ENCODE measurements around the gene FIBP. TPM values are rescaled to one million over a fixed set of nuclear protein-coding genes. Genes with fewer than 3 reads are reported as not detected.
"Not testable (repeated sequence)": the region's sequence is repeated elsewhere in the genome, so short reads cannot be mapped to it uniquely, and the experiment has no call there.

The FIBP gene
- total and polyA plus RNA-seq, 5 donors, result 37.8 to 46.6 (median 41.8) TPM

GRCh38 chr11:65849366-65849765 is 38.9 kb downstream of the FIBP start:
- ATAC-seq (no peak), DNase-seq (peak in 1 of 3 donors; percentile 29)
- Histone ChIP-seq H3K9me3 (ENCODE audit: control insufficient read depth, low read length) (no peaks in the 10 kb centered on the region), H3K27me3 (ENCODE audit: control insufficient read depth, insufficient read depth) (no peaks in the 10 kb centered on the region), H3K4me3 (ENCODE audit: low read length) (no peak overlapping the region), H3K4me1 (ENCODE audit: control insufficient read depth, insufficient read depth, low read length) (no peaks in the 10 kb centered on the region), H3K27ac (ENCODE audit: low read length) (no peak overlapping the region)
- intact Hi-C loops (cut with DNase I), result no loop called here
- 67% methylated on average over 8 of the region's 8 CpGs for WGBS

GRCh38 chr11:65848693-65849092 is 39.6 kb downstream of the FIBP start:
- H3K9me3 ChIP-seq (ENCODE audit: control insufficient read depth, low read length); intact Hi-C loops (cut with DNase I); H3K4me3 ChIP-seq (ENCODE audit: low read length); H3K4me1 ChIP-seq (ENCODE audit: control insufficient read depth, insufficient read depth, low read length); DNase-seq; ATAC-seq; H3K27ac ChIP-seq (ENCODE audit: low read length); H3K27me3 ChIP-seq (ENCODE audit: control insufficient read depth, insufficient read depth): not testable (repeated sequence)
- 61% methylated on average over 7 of the region's 7 CpGs for WGBS

- Histone ChIP-seq H3K9me3 (ENCODE audit: control insufficient read depth, low read length) (no peaks in the 10 kb centered on the region), H3K27ac (ENCODE audit: low read length) (no peak overlapping the region), H3K27me3 (ENCODE audit: control insufficient read depth, insufficient read depth) (no peaks in the 10 kb centered on the region), H3K4me1 (ENCODE audit: control insufficient read depth, insufficient read depth, low read length) (no peaks in the 10 kb centered on the region), H3K4me3 (ENCODE audit: low read length) (no peak overlapping the region)
- DNase-seq (no peak), ATAC-seq (no peak)
- intact Hi-C loops (cut with DNase I), result no loop called here
- WGBS, result 67% methylated on average over 3 of the region's 3 CpGs
Observed at GRCh38 chr11:65847746-65848145, 40.5 kb downstream of the FIBP start.

GRCh38 chr11:65844231-65844872 is 43.9 kb downstream of the FIBP start:
- intact Hi-C loops (cut with DNase I), result no loop called here
- ATAC-seq, result no peak
- no peaks in the 10 kb centered on the region for H3K27me3 ChIP-seq (ENCODE audit: control insufficient read depth, insufficient read depth)
- H3K4me1 ChIP-seq (ENCODE audit: control insufficient read depth, insufficient read depth, low read length), result no peaks in the 10 kb centered on the region
- no peaks in the 10 kb centered on the region for H3K9me3 ChIP-seq (ENCODE audit: control insufficient read depth, low read length)
- DNase-seq, result no peak
- no peak overlapping the region for H3K27ac ChIP-seq (ENCODE audit: low read length)
- 88% methylated on average over 10 of the region's 10 CpGs for WGBS
- H3K4me3 ChIP-seq (ENCODE audit: low read length), result no peak overlapping the region

GRCh38 chr11:65843811-65844210 is 44.5 kb downstream of the FIBP start:
- H3K27me3 ChIP-seq (ENCODE audit: control insufficient read depth, insufficient read depth), result no peaks in the 10 kb centered on the region
- no peak overlapping the region for H3K27ac ChIP-seq (ENCODE audit: low read length)
- no peak overlapping the region for H3K4me3 ChIP-seq (ENCODE audit: low read length)
- no peaks in the 10 kb centered on the region for H3K9me3 ChIP-seq (ENCODE audit: control insufficient read depth, low read length)
- 92% methylated on average over 3 of the region's 3 CpGs for WGBS
- intact Hi-C loops (cut with DNase I), result no loop called here
- ATAC-seq (no peak), DNase-seq (no peak)
- H3K4me1 ChIP-seq (ENCODE audit: control insufficient read depth, insufficient read depth, low read length), result no peaks in the 10 kb centered on the region

GRCh38 chr11:65842144-65842543 is 46.1 kb downstream of the FIBP start:
- no peak overlapping the region for H3K27ac ChIP-seq (ENCODE audit: low read length)
- 93% methylated on average over 4 of the region's 4 CpGs for WGBS
- no peak for ATAC-seq
- intact Hi-C loops (cut with DNase I), result no loop called here
- H3K9me3 ChIP-seq (ENCODE audit: control insufficient read depth, low read length), result no peaks in the 10 kb centered on the region
- H3K27me3 ChIP-seq (ENCODE audit: control insufficient read depth, insufficient read depth), result no peaks in the 10 kb centered on the region
- no peak for DNase-seq
- H3K4me3 ChIP-seq (ENCODE audit: low read length), result no peak overlapping the region
- no peaks in the 10 kb centered on the region for H3K4me1 ChIP-seq (ENCODE audit: control insufficient read depth, insufficient read depth, low read length)

GRCh38 chr11:65834202-65834601 is 54.1 kb downstream of the FIBP start:
- 35% methylated on average over 6 of the region's 6 CpGs for WGBS
- H3K27me3 ChIP-seq (ENCODE audit: control insufficient read depth, insufficient read depth), result no peaks in the 10 kb centered on the region
- H3K27ac ChIP-seq (ENCODE audit: low read length), result no peak overlapping the region
- ATAC-seq (no peak), DNase-seq (no peak)
- peaks cover 4% of the 10 kb centered on the region for H3K4me1 ChIP-seq (ENCODE audit: control insufficient read depth, insufficient read depth, low read length)
- no peaks in the 10 kb centered on the region for H3K9me3 ChIP-seq (ENCODE audit: control insufficient read depth, low read length)
- H3K4me3 ChIP-seq (ENCODE audit: low read length), result peak overlapping the region; percentile 0
- intact Hi-C loops (cut with DNase I), result no loop called here

Other genes with a start within 250 kb of the FIBP start
- gene RELA, start 225.6 kb downstream of the FIBP start, total RNA-seq, result 10 to 100 TPM; 40.1 to 54.6 (median 40.9) TPM
- gene RELA, start 225.6 kb downstream of the FIBP start, polyA plus RNA-seq, result 30.6 TPM
- 10 to 100 TPM; 49.0 to 57.2 (median 54.0) TPM for gene KAT5, start 176.2 kb downstream of the FIBP start, total RNA-seq
- 49.1 TPM for gene KAT5, start 176.2 kb downstream of the FIBP start, polyA plus RNA-seq
- 10 to 100 TPM; 68.1 to 94.4 (median 76.4) TPM for gene RNASEH2C, start 167.7 kb downstream of the FIBP start, total RNA-seq
- gene RNASEH2C, start 167.7 kb downstream of the FIBP start, polyA plus RNA-seq, result 158 TPM
- gene AP5B1, start 107.5 kb downstream of the FIBP start, total RNA-seq, result 10 to 100 TPM in 1 of 4 donors, 1 to 10 TPM in 3; 9.0 to 14.1 (median 9.1) TPM
- gene AP5B1, start 107.5 kb downstream of the FIBP start, polyA plus RNA-seq, result 6.6 TPM
- gene OVOL1, start 101.4 kb downstream of the FIBP start, total RNA-seq, result not detected
- gene OVOL1, start 101.4 kb downstream of the FIBP start, polyA plus RNA-seq, result not detected
- under 1 TPM in 3 of 4 donors, not detected in 1; 0.20 to 0.88 (median 0.48) TPM for gene SNX32, start 54.5 kb downstream of the FIBP start, total RNA-seq
- gene SNX32, start 54.5 kb downstream of the FIBP start, polyA plus RNA-seq, result 0.20 TPM
- 100 to 1,000 TPM; 285 to 470 (median 377) TPM for gene CFL1, start 30.3 kb downstream of the FIBP start, total RNA-seq
- 389 TPM for gene CFL1, start 30.3 kb downstream of the FIBP start, polyA plus RNA-seq
- gene MUS81, start 28.0 kb downstream of the FIBP start, total RNA-seq, result 10 to 100 TPM; 33.3 to 39.5 (median 35.8) TPM
- 44.7 TPM for gene MUS81, start 28.0 kb downstream of the FIBP start, polyA plus RNA-seq
- 100 to 1,000 TPM; 139 to 164 (median 142) TPM for gene EFEMP2, start 15.7 kb downstream of the FIBP start, total RNA-seq
- 128 TPM for gene EFEMP2, start 15.7 kb downstream of the FIBP start, polyA plus RNA-seq
- 1 to 10 TPM in 1 of 4 donors, under 1 TPM in 3; 0.45 to 1.7 (median 0.64) TPM for gene CTSW, start 8.6 kb downstream of the FIBP start, total RNA-seq
- gene CTSW, start 8.6 kb downstream of the FIBP start, polyA plus RNA-seq, result 0.79 TPM
- gene CCDC85B, start 2.2 kb upstream of the FIBP start, total RNA-seq, result 10 to 100 TPM; 50.8 to 61.3 (median 57.4) TPM
- 80.3 TPM for gene CCDC85B, start 2.2 kb upstream of the FIBP start, polyA plus RNA-seq
- 1 to 10 TPM in 1 of 4 donors, under 1 TPM in 3; 0.57 to 5.5 (median 0.83) TPM for gene FOSL1, start 11.9 kb upstream of the FIBP start, total RNA-seq
- gene FOSL1, start 11.9 kb upstream of the FIBP start, polyA plus RNA-seq, result 2.6 TPM
- gene C11orf68, start 30.6 kb upstream of the FIBP start, total RNA-seq, result 10 to 100 TPM; 31.1 to 41.8 (median 38.7) TPM
- gene C11orf68, start 30.6 kb upstream of the FIBP start, polyA plus RNA-seq, result 39.8 TPM
- 10 to 100 TPM; 82.9 to 90.2 (median 85.2) TPM for gene DRAP1, start 31.0 kb upstream of the FIBP start, total RNA-seq
- 130 TPM for gene DRAP1, start 31.0 kb upstream of the FIBP start, polyA plus RNA-seq
- gene TSGA10IP, start 57.0 kb upstream of the FIBP start, total RNA-seq, result not detected
- not detected for gene TSGA10IP, start 57.0 kb upstream of the FIBP start, polyA plus RNA-seq
- gene SART1, start 73.3 kb upstream of the FIBP start, total RNA-seq, result 10 to 100 TPM; 34.3 to 41.7 (median 36.9) TPM
- gene SART1, start 73.3 kb upstream of the FIBP start, polyA plus RNA-seq, result 41.3 TPM
- 10 to 100 TPM; 19.3 to 22.2 (median 20.8) TPM for gene EIF1AD, start 113.7 kb upstream of the FIBP start, total RNA-seq
- 18.5 TPM for gene EIF1AD, start 113.7 kb upstream of the FIBP start, polyA plus RNA-seq
- 100 to 1,000 TPM; 175 to 258 (median 218) TPM for gene BANF1, start 114.0 kb upstream of the FIBP start, total RNA-seq
- gene BANF1, start 114.0 kb upstream of the FIBP start, polyA plus RNA-seq, result 274 TPM
- 1 to 10 TPM; 1.2 to 3.6 (median 2.2) TPM for gene CST6, start 123.5 kb upstream of the FIBP start, total RNA-seq
- gene CST6, start 123.5 kb upstream of the FIBP start, polyA plus RNA-seq, result 2.1 TPM
- not detected for gene CATSPER1, start 138.0 kb upstream of the FIBP start, total RNA-seq
- not detected for gene CATSPER1, start 138.0 kb upstream of the FIBP start, polyA plus RNA-seq
- gene GAL3ST3, start 160.7 kb upstream of the FIBP start, total RNA-seq, result 10 to 100 TPM; 10.8 to 13.6 (median 12.1) TPM
- 8.9 TPM for gene GAL3ST3, start 160.7 kb upstream of the FIBP start, polyA plus RNA-seq
- gene SF3B2, start 163.9 kb upstream of the FIBP start, total RNA-seq, result 10 to 100 TPM; 84.4 to 97.7 (median 91.7) TPM
- 62.1 TPM for gene SF3B2, start 163.9 kb upstream of the FIBP start, polyA plus RNA-seq
- 10 to 100 TPM; 48.3 to 82.5 (median 56.5) TPM for gene PACS1, start 181.8 kb upstream of the FIBP start, total RNA-seq
- 30.9 TPM for gene PACS1, start 181.8 kb upstream of the FIBP start, polyA plus RNA-seq